Effector CD8-positive, alpha-beta T cell (primary cell): ENCODE measurements around the gene ZNF80.
"Not testable (repeated sequence)": the region's sequence is repeated elsewhere in the genome, so short reads cannot be mapped to it uniquely, and the experiment has no call there.

Source experiments
- DNase-seq: peaks from one replicate; lab custom pipeline; 2025; lab: John Stamatoyannopoulos, UW
- total RNA-seq, 4 experiments: gene quantifications; one replicate each; lab custom pipeline; 2026; lab: John Stamatoyannopoulos, UW

ZNF80 gene
- 1.7 to 23.6 (median 16.5) reads per million in 4 experiments for total RNA-seq

DNA sequence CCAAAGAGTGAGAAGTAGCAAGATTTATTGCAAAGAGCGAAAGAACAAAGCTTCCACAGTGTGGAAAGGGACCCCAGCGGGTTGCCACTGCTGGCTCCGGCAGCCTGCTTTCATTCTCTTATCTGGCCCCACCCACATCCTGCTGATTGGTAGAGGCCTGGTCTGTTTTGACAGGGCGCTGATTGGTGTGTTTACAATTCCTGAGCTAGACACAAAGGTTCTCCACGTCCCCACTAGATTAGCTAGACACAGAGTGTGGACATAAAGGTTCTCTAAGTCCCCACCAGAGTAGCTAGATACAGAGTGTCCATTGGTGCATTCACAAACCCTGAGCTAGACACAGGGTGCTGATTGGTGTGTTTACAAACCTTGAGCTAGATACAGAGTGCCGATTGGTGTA is at the start of gene ZNF80:
Gene ZNF80, minus strand, starts transcription at position 101 of the 400 bp plus-strand sequence. CDS start 504 bp downstream, outside the sequence.
- not testable (repeated sequence) for DNase-seq

DNA sequence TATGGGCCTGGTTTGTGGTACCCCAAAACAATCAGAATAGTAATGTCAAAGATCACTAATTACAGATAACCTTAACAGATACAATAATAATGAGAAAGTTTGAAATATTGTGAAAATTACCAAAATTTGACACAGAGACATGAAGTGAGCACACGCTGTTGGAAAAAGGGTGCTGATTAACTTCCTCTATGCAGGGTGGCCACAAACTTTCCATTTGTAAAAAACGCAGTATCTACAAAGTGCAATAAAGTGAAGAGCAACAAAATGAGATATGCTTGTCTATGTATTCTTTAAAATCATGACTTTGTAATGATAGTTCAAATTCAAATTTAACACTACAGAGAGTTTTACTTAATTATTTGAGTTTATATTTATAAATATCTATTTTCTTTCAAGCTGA is 48.9 kb upstream of the ZNF80 start:
- no peak for DNase-seq

DNA sequence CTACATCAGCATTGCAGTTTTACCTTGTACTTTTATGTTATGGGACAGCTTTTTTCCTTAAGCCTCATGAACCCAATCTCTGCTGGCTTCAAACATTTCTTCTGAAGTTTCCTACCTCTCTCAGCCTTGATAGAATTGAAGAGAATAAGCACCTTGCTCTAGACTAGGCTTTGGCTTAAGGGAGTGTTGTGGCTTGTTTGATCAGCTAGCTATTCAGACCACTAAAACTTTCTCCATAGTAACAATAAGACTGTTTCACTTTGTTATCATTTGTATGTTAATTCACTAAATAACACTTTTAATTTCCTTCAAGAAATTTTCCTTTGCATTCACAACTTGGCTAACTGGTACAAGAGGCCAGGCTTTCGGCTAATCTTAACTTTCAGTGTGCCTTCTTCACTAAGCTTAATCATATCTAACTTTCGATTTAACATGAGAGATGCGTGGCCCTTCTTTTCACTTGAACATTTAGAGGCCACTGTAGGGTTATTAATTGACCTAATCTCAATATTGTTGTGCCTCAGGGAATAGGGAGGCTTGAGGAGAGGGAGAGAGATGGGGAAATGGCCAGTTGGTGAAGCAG is 48.4 kb upstream of the ZNF80 start:
- no peak for DNase-seq

DNA sequence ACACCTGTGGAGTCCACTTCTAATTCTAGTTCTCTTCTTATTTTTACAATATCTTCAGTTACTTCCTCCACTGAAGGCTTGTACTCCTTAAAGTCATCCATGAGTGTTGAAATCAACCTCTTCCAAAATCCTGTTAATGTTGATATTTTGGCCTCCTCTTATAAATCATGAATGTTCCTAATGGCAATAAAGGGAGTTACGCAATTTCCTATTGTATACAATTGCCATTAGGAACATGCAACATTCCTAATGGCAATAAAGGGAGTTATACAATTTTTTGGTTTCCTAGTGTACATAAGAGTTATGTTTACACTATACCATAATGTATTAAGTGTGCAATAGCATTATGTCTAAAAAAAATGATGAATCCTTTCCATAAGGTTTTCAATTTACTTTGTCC is 47.3 kb upstream of the ZNF80 start:
- DNase-seq: no peak

DNA sequence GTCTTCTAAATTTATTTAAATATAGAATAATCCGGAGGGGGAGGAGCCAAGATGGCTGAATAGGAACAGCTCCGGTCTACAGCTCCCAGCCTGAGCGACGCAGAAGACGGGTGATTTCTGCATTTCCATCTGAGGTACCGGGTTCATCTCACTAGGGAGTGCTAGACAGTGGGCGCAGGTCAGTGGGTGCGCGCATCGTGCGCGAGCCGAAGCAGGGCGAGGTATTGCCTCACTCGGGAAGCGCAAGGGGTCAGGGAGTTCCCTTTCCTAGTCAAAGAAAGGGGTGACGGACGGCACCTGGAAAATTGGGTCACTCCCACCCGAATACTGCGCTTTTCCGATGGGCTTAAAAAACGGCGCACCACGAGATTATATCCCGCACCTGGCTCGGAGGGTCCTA is 39.5 kb upstream of the ZNF80 start:
- DNase-seq: not testable (repeated sequence)

DNA sequence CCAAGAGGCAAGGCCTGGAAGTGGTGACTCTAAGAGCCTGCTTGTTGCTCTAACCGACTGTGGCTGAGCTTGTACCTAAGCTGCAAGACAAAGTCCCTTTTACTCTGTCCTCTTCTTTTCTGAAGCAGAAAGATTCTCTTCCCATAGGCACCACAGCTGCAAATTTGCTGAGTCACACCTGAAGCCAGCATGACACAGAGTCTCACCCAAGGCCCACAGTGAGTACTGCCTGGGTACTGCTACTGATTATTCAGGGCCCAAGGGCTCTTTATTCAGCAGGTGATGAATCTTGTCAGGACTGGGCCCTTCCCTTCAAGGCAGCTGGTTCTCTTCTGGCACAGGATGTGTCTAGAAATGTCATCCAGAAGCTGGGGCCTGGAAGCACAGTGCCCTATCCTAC is 37.6 kb upstream of the ZNF80 start:
- no peak for DNase-seq

DNA sequence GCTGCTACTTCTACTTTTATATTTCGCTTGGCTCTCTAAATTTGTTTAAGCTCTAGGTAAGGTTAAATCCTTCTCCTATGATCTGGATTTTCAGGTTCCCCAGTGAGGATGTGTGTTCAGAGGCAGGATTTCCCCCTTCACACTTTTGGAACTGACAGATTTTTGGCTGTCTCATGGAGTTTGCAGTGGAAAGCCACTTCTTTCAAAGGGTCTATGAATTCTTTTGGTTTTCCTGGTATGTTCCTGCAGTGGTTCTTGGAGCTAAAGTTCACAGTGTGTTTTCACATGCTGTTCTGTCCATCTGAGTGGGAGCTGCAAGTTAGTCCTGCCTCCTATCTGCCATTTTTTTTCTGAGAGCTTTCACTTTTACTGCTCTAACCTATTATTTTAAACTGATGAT is 34.9 kb upstream of the ZNF80 start:
- DNase-seq: no peak

DNA sequence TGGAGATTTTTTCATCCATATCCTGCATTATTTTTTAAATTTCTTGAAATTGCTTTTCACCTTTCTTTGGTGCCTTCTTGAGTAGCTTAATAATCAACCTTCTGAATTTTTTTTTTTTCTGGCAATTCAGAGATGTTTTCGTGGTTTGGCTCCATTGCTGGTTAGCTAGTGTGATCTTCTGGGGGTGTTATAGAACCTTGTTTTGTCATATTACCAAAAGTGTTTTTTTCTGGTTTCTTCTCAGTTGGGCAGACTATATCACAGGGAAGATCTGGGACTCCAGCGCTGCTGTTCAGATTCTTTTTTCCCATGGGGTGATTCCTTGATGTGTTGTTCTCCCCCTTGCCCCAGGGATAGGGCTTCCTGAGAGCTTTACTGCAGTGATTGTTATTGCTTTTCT is 32.6 kb upstream of the ZNF80 start:
- DNase-seq: no peak

DNA sequence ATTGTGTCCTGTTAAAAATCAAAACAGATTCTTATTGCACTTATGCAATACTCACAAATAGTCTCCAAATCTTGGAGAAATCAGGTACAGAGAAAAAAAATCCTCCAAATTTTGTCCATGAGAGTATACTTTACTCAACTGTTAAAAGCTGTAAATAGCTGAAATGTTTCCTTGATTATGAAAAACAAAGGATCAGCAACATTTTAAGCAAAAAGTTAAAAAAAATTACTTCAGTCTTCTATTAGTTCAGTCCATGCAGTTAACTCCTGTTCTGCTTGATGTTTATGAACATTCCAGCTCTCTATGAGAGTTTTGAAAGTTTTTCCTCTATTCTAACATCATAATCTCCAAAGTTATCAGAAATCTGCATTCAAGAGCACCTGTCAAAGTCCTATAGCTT is 22.8 kb upstream of the ZNF80 start:
- DNase-seq: no peak

DNA sequence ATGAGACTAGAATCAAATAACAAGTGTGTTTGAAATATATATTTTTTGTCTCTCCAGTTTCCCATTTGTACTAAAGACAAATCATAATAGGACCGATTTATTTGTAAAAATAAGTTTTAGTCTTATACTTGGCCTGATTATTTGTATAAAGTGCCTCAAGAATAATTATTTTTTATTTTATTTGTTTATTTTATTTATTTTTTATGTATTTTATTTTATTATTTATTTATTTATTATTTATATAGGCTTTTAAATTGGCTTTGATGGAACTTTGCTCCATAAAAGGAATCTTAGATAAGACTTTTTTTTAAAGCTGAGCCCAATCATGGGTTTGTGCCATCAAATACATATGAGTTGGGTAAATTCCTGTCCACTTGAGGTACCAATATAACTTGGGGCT is 22.2 kb upstream of the ZNF80 start:
- no peak for DNase-seq

DNA sequence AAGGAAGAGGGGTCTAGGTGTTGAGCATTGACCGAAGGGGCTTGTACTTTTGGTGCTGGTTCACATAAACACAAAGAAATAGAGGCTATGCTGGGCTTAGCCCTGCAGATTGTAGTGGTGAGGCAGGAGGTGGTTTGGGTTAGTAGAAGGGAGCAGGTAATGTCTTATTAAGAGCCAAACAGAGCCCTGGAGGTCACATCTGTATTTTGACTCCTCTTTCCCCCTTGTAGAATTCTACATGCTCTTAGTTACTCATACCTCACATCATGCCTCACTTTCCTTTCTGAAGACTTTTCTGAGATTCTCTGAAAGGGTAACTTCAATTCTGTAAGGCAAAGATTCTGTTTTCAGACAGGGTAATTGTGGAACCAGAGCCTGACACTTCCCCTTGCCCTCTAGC is 16.1 kb upstream of the ZNF80 start:
- no peak for DNase-seq

DNA sequence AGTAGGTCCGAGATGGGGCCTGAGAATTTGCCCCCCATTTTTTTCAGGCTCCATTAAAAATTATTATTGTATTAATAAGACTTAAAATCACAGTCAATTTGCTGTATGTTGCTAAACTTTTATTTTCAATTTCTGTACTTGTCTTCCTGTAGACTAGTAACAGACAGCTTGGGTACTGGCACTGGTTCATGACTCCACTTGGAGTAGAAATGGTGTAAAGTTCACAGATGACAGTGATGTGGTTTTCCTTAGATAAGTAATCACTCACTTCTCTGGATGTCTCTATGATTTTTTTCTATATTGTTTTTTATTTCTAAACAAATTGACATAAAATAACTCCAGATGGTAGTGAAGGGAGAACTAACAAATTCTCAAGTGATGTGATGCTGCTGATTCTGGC is 15.6 kb upstream of the ZNF80 start:
- DNase-seq: no peak

DNA sequence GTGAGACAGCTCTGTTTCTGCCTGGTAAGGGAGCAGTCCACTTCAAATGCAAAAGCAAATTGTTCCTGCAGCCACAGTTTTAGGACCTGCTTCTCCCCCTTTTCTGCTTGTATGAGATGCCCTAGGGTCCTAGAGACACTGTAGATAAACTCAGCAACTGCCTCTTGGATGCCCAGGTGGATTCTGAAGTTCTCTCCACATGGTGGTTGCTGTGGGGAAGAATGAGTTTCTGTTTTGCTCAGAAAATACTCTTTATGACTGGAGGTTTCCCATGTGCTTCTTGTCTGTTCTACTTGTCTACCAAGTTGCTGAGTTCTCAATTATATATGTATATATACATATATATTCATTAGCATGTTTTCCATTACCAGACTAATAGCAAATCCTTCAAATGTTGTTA is 5.6 kb upstream of the ZNF80 start:
- DNase-seq: no peak

DNA sequence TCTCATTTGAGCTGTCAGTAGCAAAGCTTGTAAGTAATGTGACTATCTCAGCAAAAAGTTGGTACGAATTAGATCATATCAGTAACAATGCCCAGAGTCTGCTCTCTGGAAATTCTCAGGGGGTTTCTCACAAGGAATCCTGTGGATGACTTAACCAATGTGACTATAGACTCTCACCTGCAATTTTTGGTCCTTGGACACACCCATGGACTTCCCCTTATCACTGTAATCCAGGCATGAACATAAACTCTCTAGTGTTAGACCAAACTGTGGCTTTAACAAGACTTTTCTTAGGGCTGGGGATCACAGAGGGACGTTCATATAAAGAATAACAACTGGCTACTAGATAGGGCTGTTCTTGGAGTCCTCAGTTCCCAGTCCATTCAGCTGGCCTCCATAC is 3.9 kb upstream of the ZNF80 start:
- no peak for DNase-seq

DNA sequence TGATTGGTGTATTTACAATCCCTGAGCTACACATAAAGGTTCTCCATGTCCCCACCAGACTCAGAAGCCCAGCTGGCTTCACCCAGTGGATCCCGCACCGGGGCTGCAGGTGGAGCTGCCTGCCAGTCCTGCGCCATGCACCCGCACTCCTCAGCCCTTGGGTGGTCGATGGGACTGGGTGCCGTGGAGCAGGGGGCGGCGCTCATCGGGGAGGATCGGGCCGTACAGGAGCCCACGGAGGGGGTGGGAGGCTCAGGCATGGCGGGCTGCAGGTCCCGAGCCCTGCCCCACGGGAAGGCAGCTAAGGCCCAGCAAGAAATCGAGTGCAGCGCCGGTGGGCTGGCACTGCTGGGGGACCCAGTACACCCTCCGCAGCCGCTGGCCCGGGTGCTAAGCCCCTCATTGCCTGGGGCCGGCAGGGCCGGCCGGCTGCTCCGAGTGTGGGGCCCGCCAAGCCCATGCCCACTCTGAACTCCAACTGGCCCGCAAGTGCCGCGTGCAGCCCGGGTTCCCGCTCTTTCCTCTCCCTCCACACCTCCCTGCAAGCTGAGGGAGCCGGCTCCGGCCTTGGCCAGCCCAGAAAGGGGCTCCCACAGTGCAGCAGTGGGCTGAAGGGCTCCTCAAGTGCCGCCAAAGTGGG is 888 bp upstream of the ZNF80 start:
- not testable (repeated sequence) for DNase-seq

DNA sequence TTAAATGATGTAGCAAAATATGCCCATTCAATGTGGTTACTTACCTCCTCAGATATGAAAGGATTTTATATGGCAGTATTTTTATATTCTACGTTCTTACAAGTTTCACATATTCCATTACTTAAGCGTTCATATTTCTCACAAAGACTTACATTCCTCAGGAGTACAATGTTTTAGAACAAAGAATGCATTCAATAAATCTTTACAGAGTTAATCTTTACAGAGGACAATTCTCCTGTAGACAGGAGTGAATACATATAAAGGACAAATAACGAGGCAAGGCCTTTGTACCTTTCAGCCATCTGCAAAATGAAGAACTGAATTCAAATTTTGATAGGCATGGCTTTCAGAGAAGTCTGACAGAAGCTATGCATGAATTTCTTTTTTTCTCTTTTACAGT is 1.9 kb downstream of the ZNF80 start:
- DNase-seq: no peak

DNA sequence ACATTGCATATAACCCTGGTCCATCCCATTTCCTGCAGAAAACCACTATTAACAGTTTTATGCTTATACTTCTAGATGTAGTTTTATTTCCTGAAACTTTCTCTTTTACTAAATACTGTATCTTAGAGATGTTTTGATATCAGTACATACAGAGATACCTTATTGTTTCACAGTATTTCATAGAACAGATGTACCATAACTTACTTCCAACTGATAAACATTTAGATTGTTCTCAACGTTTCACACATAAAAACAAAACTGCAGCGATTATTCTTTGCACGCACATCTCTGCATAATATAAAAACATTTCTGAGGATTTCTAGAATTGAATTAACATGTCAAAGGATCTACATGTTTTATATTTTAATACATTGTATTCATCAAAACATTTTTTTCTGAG is 2.6 kb downstream of the ZNF80 start:
- DNase-seq: no peak

DNA sequence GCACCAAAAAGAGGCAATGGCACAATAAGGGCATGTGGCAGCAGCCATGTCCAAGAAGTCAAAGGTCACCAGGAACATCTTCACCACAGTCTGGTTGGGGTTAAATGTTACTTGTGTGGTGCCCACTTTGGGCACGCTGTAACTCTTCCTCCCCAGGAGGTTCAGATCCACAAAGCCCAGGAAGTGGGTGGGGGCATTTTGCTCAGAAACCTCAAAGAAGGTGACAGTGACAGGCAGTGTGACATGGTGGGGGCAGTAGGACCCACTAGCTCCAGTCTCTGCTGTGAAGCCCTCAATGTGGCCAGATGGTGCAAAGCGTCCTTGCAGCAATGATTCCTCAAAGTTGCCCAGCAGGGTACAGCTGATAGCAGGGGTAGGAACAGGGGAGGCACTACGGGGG is 5.8 kb downstream of the ZNF80 start:
- DNase-seq: no peak

DNA sequence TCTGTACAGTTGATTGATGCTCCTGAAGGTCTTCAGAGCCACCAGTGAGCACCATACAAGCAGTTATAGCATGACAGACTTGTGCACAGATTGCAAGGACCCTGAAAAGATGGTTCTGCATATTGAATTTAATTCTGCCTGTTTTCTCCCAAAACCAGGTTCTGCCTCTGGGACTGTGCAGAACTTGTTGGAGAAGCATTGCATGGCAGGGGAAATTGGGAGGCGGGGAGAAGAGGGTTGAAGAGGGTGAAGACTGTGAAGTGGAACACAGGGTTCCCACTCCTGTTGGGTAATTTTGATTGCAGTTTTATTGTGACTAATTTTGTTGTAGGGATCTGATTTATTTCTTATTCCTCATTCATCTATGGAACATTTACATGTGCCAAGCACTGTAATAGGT is 10.3 kb downstream of the ZNF80 start:
- DNase-seq: no peak

DNA sequence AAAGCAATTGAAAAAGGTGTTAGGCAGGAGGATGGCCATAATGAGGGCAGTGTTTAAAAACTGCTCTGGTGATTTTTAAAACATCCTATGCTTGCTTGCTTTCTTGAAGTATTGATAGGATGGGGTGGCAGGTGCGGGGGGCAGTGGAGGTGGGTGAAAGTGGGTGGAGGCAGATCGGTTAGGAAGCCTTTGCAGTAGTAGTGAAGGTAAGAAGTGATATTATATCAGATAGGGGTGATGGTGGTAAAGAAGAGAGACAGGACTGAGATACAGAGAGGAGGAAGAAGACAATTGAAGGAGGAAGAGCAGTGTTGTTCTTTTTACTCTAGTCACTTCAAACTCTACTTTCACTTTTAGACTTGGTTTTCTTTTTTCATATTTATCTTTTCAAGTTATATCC is 11.1 kb downstream of the ZNF80 start:
- DNase-seq: no peak

DNA sequence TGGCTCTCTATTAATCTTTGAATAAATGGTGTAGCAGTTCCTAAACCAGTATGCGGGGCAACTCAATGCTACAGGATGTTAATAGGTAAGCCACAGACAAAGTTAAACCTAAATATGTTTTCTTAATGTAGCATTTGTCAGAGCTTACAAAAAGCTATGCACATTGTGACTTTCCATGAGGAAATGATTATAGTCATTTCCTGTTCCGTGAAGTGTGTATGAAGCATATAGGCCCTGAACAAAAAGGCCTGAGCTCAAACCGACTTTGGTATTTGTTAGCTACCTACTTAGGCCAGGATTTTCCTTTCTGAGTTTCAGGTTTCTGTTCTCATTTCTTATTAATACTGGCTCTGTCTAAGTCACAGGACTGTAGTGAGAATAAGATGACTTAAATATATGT is 14.2 kb downstream of the ZNF80 start:
- no peak for DNase-seq

DNA sequence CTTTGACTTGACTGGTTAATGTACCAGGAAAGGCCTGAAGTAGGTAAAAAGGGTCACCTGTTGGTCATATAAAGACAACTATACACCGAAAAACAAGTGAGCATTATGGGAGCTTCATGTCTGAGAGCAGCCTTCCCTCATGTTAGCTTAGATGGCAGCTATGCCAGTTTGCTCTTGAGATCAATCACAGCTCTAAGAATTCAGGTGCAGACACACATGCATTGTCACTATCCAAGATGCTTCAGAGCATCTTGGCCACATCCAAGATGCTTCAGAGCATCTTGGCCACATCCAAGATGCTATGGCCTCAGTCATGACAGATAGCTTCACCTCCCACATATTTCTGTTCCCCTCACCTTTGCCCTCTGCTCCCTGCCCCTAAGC is 15.5 kb downstream of the ZNF80 start:
- no peak for DNase-seq

DNA sequence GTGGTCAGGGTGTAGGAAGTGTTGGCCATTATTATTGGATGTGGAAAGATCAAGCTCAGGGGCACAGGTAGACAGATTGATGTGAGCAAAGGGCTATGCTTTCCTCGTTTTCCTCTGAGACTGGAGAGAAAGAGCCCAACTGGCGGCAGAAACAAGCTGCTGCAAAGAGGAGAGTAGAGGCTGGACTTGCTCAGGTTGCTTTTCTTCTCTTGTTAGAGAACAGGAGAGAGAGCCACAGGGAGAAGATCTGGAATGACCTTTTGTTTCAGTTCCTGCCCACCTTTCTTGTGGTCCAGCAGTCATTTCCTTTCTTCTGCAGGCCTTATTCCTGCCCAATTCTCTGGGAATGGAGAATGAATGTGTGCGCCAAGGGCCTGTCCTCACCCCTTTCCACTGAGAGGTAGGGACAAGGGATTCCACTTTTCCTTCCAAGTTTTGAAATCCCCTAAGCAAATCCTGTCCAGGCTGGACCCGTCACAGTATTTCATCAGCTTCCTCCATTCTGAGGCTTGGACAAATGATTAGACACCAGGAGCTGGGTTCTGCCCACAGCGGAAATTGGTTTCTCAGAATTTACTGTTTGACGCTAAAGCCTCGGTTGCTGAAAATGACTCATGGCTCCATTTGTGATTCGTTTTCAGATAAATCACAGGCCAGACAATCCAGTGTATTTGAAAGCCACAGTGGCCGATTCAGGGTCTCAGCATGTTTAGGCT is 16.1 kb downstream of the ZNF80 start:
- no peak for DNase-seq

DNA sequence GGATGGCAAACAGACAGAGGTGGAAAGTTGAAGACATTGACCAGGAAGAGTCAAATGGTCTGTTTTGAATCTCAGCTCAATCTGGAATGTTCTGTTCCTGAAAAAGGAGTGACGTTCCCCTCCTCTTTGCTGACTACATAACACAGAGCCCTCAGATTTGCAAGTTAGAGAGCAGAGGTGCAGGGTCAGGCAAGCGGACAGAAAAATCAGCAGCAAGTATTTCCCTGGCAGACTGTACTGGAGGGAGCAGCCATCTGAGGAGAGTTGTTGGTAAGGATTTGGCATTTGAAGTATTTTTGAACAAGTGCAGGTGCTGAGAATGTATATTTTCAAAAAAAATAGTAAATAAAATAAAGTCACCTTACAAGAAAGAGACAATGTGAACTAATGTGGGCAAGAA is 17.6 kb downstream of the ZNF80 start:
- DNase-seq: no peak
